Endodermal cell (in vitro differentiated cells): ENCODE results near the gene DHRS12. TPM values are rescaled to one million over a fixed set of nuclear protein-coding genes. Genes with fewer than 3 reads are reported as not detected.

Source experiments
- DNase-seq: peaks from one replicate; pipeline ENCODE4 v3.0.0-alpha.2; 2017
- H3K27ac ChIP-seq: 2 replicates; pipeline ENCODE4 v1.5.1; 2013; ENCODE audit warnings: mild to moderate bottlenecking, low read depth, low read length, moderate library complexity
- H3K27me3 ChIP-seq: 2 replicates; pipeline ENCODE4 v1.6.1; 2013; ENCODE audit warnings: mild to moderate bottlenecking, low read length, moderate library complexity; ENCODE audit not compliant: insufficient read depth, control insufficient read depth, poor library complexity, severe bottlenecking
- H3K36me3 ChIP-seq: 2 replicates; pipeline ENCODE4 v1.7.0; 2013; ENCODE audit warnings: mild to moderate bottlenecking, low read length, moderate library complexity; ENCODE audit not compliant: control insufficient read depth, insufficient read depth
- H3K4me1 ChIP-seq: one replicate; pipeline ENCODE4 v1.7.0; 2013; ENCODE audit warnings: low read length; ENCODE audit not compliant: control insufficient read depth, insufficient read depth
- H3K4me3 ChIP-seq: 2 replicates; pipeline ENCODE4 v1.5.1; 2013; ENCODE audit warnings: mild to moderate bottlenecking, low read length, moderate library complexity
- H3K9ac ChIP-seq: 2 replicates; pipeline ENCODE4 v1.6.1; 2013; ENCODE audit warnings: mild to moderate bottlenecking, low read length, moderate library complexity; ENCODE audit not compliant: poor library complexity, severe bottlenecking; ENCODE audit errors: extremely low read depth
- H3K9me3 ChIP-seq: 2 replicates; pipeline ENCODE4 v1.6.1; 2013; ENCODE audit warnings: mild to moderate bottlenecking, low read length, moderate library complexity; ENCODE audit not compliant: control insufficient read depth
- H3K27ac Mint-ChIP-seq: 2 replicates; pipeline ENCODE4 v1.8.0; 2020; ENCODE audit warnings: mixed read lengths
- H3K27me3 Mint-ChIP-seq: 2 replicates; pipeline ENCODE4 v1.8.0; 2021; ENCODE audit warnings: mild to moderate bottlenecking, mixed read lengths; ENCODE audit not compliant: insufficient read depth
- H3K36me3 Mint-ChIP-seq: 2 replicates; pipeline ENCODE4 v1.8.0; 2020; ENCODE audit warnings: low read depth, mixed read lengths
- H3K4me1 Mint-ChIP-seq: 2 replicates; pipeline ENCODE4 v1.8.0; 2020; ENCODE audit warnings: mixed read lengths
- H3K4me3 Mint-ChIP-seq: 2 replicates; pipeline ENCODE4 v1.8.0; 2020; ENCODE audit warnings: mild to moderate bottlenecking, moderate library complexity, mixed read lengths
- H3K9me3 Mint-ChIP-seq: 2 replicates; pipeline ENCODE4 v1.8.0; 2020; ENCODE audit warnings: mild to moderate bottlenecking, mixed read lengths
- WGBS, 2 experiments: methylation state at CpG; one replicate each; pipeline versions ENCODE4 v1.1.5 to v1.1.7; 2013; ENCODE audit warnings: missing lambda C conversion rate in 2 of 2, mixed read lengths in 1 of 2; ENCODE audit not compliant: insufficient coverage in 1 of 2, insufficient read length in 1 of 2; 5-methylcytosine and 5-hydroxymethylcytosine counted together
- total RNA-seq, 2 donors: library from RNA; stranded (reverse); fragmentation: NEBNext Ultra II Directional in 1 of 2; extraction: Animal tissue kit (Norgen Biotek cat#: 25700) in 1 of 2; gene quantifications; 2 replicates in 1 of 2; 3 replicates in 1 of 2; pipeline ENCODE4 v1.2.1, GENCODE V29; 2021
- TF ChIP-seq, protein P1 (sequence below): fragments of 200-600 bp; sonication (generic); conservative IDR thresholded peaks from 2 replicates; pipeline ENCODE4 v1.5.0; 2021; ENCODE audit warnings: antibody characterized with exemption, mild to moderate bottlenecking

DHRS12 gene
- total RNA-seq, 2 donors from 2014 or later: 13.8 to 19.8 TPM

GRCh38 chr13:51785712-51786424, 18.1 kb downstream of the DHRS12 start:
- Histone ChIP-seq H3K9ac (no peak overlapping the region), H3K9me3 (no peaks in the 10 kb centered on the region), H3K4me1 (peaks cover 6% of the 10 kb centered on the region), H3K27me3 (no peaks in the 10 kb centered on the region), H3K4me3 (no peak overlapping the region), H3K36me3 (no peaks in the 10 kb centered on the region), H3K27ac (peak overlapping the region; percentile 82)
- 84 to 88% methylated on average over 10 to 12 of the region's 12 CpGs for WGBS, 2 experiments
- Mint-ChIP-seq H3K27me3 (no peaks in the 10 kb centered on the region), H3K27ac (peak overlapping the region; percentile 46), H3K4me1 (peaks cover 17% of the 10 kb centered on the region), H3K9me3 (no peaks in the 10 kb centered on the region), H3K36me3 (peaks cover 9% of the 10 kb centered on the region), H3K4me3 (no peak overlapping the region)
- TF ChIP-seq, protein P1, sequence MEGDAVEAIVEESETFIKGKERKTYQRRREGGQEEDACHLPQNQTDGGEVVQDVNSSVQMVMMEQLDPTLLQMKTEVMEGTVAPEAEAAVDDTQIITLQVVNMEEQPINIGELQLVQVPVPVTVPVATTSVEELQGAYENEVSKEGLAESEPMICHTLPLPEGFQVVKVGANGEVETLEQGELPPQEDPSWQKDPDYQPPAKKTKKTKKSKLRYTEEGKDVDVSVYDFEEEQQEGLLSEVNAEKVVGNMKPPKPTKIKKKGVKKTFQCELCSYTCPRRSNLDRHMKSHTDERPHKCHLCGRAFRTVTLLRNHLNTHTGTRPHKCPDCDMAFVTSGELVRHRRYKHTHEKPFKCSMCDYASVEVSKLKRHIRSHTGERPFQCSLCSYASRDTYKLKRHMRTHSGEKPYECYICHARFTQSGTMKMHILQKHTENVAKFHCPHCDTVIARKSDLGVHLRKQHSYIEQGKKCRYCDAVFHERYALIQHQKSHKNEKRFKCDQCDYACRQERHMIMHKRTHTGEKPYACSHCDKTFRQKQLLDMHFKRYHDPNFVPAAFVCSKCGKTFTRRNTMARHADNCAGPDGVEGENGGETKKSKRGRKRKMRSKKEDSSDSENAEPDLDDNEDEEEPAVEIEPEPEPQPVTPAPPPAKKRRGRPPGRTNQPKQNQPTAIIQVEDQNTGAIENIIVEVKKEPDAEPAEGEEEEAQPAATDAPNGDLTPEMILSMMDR: no peak
- DNase-seq: peak; percentile 60

DNA sequence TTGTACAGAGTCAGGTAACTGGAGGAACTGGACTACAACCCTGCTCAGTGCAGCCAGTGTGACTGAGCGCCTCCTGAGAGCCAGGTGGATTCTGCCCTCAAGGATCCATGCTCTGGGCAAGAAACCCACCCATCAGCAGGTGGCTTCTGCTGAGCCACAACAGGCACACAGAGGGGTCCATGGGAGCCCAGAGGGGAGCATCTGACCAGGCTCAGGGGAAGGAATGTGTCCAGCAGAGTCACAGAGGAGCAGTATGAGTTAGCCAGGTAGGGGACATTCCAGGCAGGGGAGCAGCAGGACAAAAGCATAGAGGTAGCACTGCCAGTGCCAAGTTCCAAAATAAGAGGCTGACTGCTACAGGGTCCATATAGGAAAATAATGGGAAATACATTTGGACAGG, 19.9 kb downstream of the DHRS12 start:
- peaks cover 2% of the 10 kb centered on the region for H3K36me3 Mint-ChIP-seq
- peak overlapping the region; percentile 14 for H3K27ac Mint-ChIP-seq
- 92% methylated on average over 1 of the region's 1 CpG; no CpG with 5 or more reads in 1 of the 2 experiments for WGBS, 2 experiments

GRCh38 chr13:51783428-51784094, 20.4 kb downstream of the DHRS12 start:
- no peak for DNase-seq
- H3K36me3 ChIP-seq: no peaks in the 10 kb centered on the region
- Mint-ChIP-seq H3K9me3 (no peaks in the 10 kb centered on the region), H3K4me3 (no peak overlapping the region), H3K27me3 (no peaks in the 10 kb centered on the region), H3K4me1 (peaks cover 17% of the 10 kb centered on the region), H3K36me3 (no peaks in the 10 kb centered on the region), H3K27ac (no peak overlapping the region)
- H3K27ac ChIP-seq: no peak overlapping the region
- WGBS, 2 experiments: 92 to 95% methylated on average over 4 to 9 of the region's 9 CpGs
- TF ChIP-seq, protein P1: no peak
- H3K9ac ChIP-seq: no peak overlapping the region
- peaks cover 6% of the 10 kb centered on the region for H3K4me1 ChIP-seq
- H3K9me3 ChIP-seq: no peaks in the 10 kb centered on the region
- H3K4me3 ChIP-seq: no peak overlapping the region
- H3K27me3 ChIP-seq: no peaks in the 10 kb centered on the region

More for the DNA sequence above, 19.9 kb downstream of the DHRS12 start:
- no peaks in the 10 kb centered on the region for H3K36me3 ChIP-seq
- H3K4me1 ChIP-seq: peaks cover 6% of the 10 kb centered on the region
- no peaks in the 10 kb centered on the region for H3K27me3 Mint-ChIP-seq
- H3K4me3 ChIP-seq: no peak overlapping the region
- H3K4me3 Mint-ChIP-seq: no peak overlapping the region
- H3K9ac ChIP-seq: no peak overlapping the region
- H3K9me3 ChIP-seq: no peaks in the 10 kb centered on the region
- H3K9me3 Mint-ChIP-seq: no peaks in the 10 kb centered on the region
- TF ChIP-seq, protein P1: no peak
- no peaks in the 10 kb centered on the region for H3K27me3 ChIP-seq
- peaks cover 17% of the 10 kb centered on the region for H3K4me1 Mint-ChIP-seq
- no peak overlapping the region for H3K27ac ChIP-seq
- DNase-seq: no peak
